Stomach (tissue), 9 donors: ENCODE results near the gene CDK9. TPM values are rescaled to one million over a fixed set of nuclear protein-coding genes. Genes with fewer than 3 reads are reported as not detected.

Source experiments
- DNase-seq, 2 donors: peaks; one replicate each; pipeline versions ENCODE4 v3.0.0 to v3.0.0-alpha.2; 2013 to 2019
- H3K27ac ChIP-seq, 5 donors: fragments of 200-600 bp in 4 of 5; sonication (generic) in 4 of 5; one replicate each; pipeline ENCODE4 v1.5.1; 2013 to 2019; ENCODE audit warnings: mild to moderate bottlenecking in 1 of 5, moderate library complexity in 1 of 5
- H3K27me3 ChIP-seq, 3 donors: fragments of 200-600 bp; sonication (generic); one replicate each; pipeline ENCODE4 v1.5.1; 2017 to 2019; ENCODE audit warnings: mixed run types in 1 of 3
- H3K36me3 ChIP-seq, 4 donors: fragments of 200-600 bp; sonication (generic); 1 replicate in 3 of 4; 2 replicates in 1 of 4; pipeline ENCODE4 v1.5.1; 2016 to 2019
- H3K4me1 ChIP-seq, 4 donors: fragments of 200-600 bp; sonication (generic); one replicate each; pipeline ENCODE4 v1.5.1; 2016 to 2019
- H3K4me3 ChIP-seq, 4 donors: fragments of 200-600 bp; sonication (generic) in 3 of 4; one replicate each; pipeline ENCODE4 v1.5.1; 2016 to 2019; ENCODE audit warnings: mild to moderate bottlenecking in 1 of 4
- H3K9me3 ChIP-seq, 4 donors: fragments of 200-600 bp; sonication (generic); one replicate each; pipeline ENCODE4 v1.5.1; 2016 to 2019
- CTCF ChIP-seq, 7 experiments: fragments of 450-650 bp in 4 of 7; fragments of 200-600 bp in 3 of 7; sonication (generic) in 3 of 7; IDR thresholded peaks; one replicate each; pipeline ENCODE4 v1.5.1; 2016 to 2019; ENCODE audit warnings: antibody characterized with exemption in 7 of 7, control low read depth in 2 of 7, mild to moderate bottlenecking in 1 of 7
- EP300 ChIP-seq: sonication (generic); formaldehyde crosslinking; IDR thresholded peaks from one replicate; pipeline ENCODE4 v1.6.1; 2017; ENCODE audit warnings: antibody characterized with exemption
- POLR2A ChIP-seq, 4 donors: fragments of 450-650 bp; IDR thresholded peaks; one replicate each; pipeline ENCODE4 v1.6.1; 2016; ENCODE audit warnings: antibody characterized with exemption in 4 of 4, control low read depth in 2 of 4, mild to moderate bottlenecking in 1 of 4, moderate library complexity in 1 of 4
- POLR2AphosphoS5 ChIP-seq, 3 donors: sonication (generic); formaldehyde crosslinking; IDR thresholded peaks; one replicate each; pipeline ENCODE4 v1.6.1; 2016; ENCODE audit warnings: antibody characterized with exemption in 3 of 3
- WGBS, 5 donors: extraction: QIAGEN DNeasy Blood & Tissue Kit in 3 of 5; methylation state at CpG; one replicate each; pipeline versions ENCODE4 v1.1.5 to v1.1.7; 2013 to 2018; 5-methylcytosine and 5-hydroxymethylcytosine counted together
- intact Hi-C: fragments of 100-400 bp; cut with DNase I; formaldehyde crosslinking; loops from one replicate; pipeline ENCODE4 v1.15.1; 2023; ENCODE audit warnings: low total_unique reads
- polyA plus RNA-seq, 3 donors: library from polyadenylated mRNA; stranded (reverse); fragments of 200-250 nt; gene quantifications; one replicate each; pipeline ENCODE4 v1.2.3, GENCODE V29; 2013
- total RNA-seq, 5 donors: library from RNA; depleted of rRNA; stranded (reverse); fragments of >200 nt; gene quantifications; one replicate each; pipeline versions ENCODE4 v1.1.0 to v1.2.3, GENCODE V29; 2014 to 2016
- donor health status: healthy with polysubstance abuse.
- donor health status: Bipolar disorder and iron deficiency.
- donor health status: healthy.

CDK9 gene
- total and polyA plus RNA-seq, 8 donors = 25.3 to 114 (median 44.1) TPM

- Histone ChIP-seq H3K9me3 (no peaks in the 10 kb centered on the region), H3K27ac (peak overlapping the region in 4 of 5 donors; percentile 61 to 82 (median 74)), H3K36me3 (peaks cover 48 to 67% (median 52%) of the 10 kb centered on the region in 4 donors), H3K4me3 (no peak overlapping the region), H3K4me1 (peaks cover 34 to 89% (median 59%) of the 10 kb centered on the region in 4 donors), H3K27me3 (no peaks in the 10 kb centered on the region)
- no peak for DNase-seq
- no peak for TF ChIP-seq POLR2A (IDR thresholded peaks at IDR 0.05)
- TF ChIP-seq EP300 = no peak
- TF ChIP-seq POLR2AphosphoS5 (IDR thresholded peaks at IDR 0.05) = no peak
- no peak for TF ChIP-seq CTCF (IDR thresholded peaks at IDR 0.05)
- 73 to 85% (median 78%) methylated on average over 7 of the region's 7 CpGs for WGBS, 5 donors
- intact Hi-C loops = no loop called here
Observed at GRCh38 chr9:127792417-127793031, 6.7 kb downstream of the CDK9 start.

- H3K4me1 ChIP-seq = peaks cover 38 to 89% (median 55%) of the 10 kb centered on the region in 4 donors
- no peak for TF ChIP-seq EP300
- peak in 1 of 3 donors; percentile 37 for TF ChIP-seq POLR2AphosphoS5 (IDR thresholded peaks at IDR 0.05)
- peak; percentile 47 to 48 for DNase-seq
- H3K27ac ChIP-seq = peak overlapping the region; percentile 28 to 82 (median 71)
- H3K4me3 ChIP-seq = no peak overlapping the region
- 37 to 57% (median 49%) methylated on average over 8 of the region's 8 CpGs for WGBS, 5 donors
- no peaks in the 10 kb centered on the region for H3K27me3 ChIP-seq
- peaks cover 42 to 61% (median 46%) of the 10 kb centered on the region in 4 donors for H3K36me3 ChIP-seq
- intact Hi-C loops = no loop called here
- H3K9me3 ChIP-seq = no peaks in the 10 kb centered on the region
Observed at GRCh38 chr9:127793093-127793708, 7.4 kb downstream of the CDK9 start.

GRCh38 chr9:127794001-127794791 is 8.4 kb downstream of the CDK9 start:
- no peak overlapping the region for H3K4me3 ChIP-seq
- H3K4me1 ChIP-seq = peaks cover 38 to 87% (median 52%) of the 10 kb centered on the region in 4 donors
- 28 to 58% (median 35%) methylated on average over 6 to 14 of the region's 14 CpGs for WGBS, 5 donors
- peak in 1 of 3 donors; percentile 14 for TF ChIP-seq POLR2AphosphoS5 (IDR thresholded peaks at IDR 0.05)
- TF ChIP-seq POLR2A (IDR thresholded peaks at IDR 0.05) = no peak
- DNase-seq = peak in 1 of 2 donors; percentile 66
- no peaks in the 10 kb centered on the region for H3K27me3 ChIP-seq
- intact Hi-C loops = no loop called here
- H3K27ac ChIP-seq = peak overlapping the region; percentile 61 to 82 (median 71)
- H3K9me3 ChIP-seq = no peaks in the 10 kb centered on the region
- H3K36me3 ChIP-seq = peaks cover 32 to 51% (median 36%) of the 10 kb centered on the region in 4 donors

GRCh38 chr9:127796225-127796813 is 10.5 kb downstream of the CDK9 start:
- 33 to 43% (median 35%) methylated on average over 8 of the region's 8 CpGs for WGBS, 5 donors
- H3K27me3 ChIP-seq = no peaks in the 10 kb centered on the region
- H3K36me3 ChIP-seq = peaks cover 10 to 30% (median 14%) of the 10 kb centered on the region in 4 donors
- peak; percentile 54 to 58 for DNase-seq
- H3K4me3 ChIP-seq = no peak overlapping the region
- intact Hi-C loops = no loop called here
- peaks cover 37 to 73% (median 48%) of the 10 kb centered on the region in 4 donors for H3K4me1 ChIP-seq
- peak overlapping the region; percentile 1 to 40 (median 26) for H3K27ac ChIP-seq
- H3K9me3 ChIP-seq = no peaks in the 10 kb centered on the region
- no peak for TF ChIP-seq CTCF (IDR thresholded peaks at IDR 0.05)
- peak in 1 of 3 donors; percentile 14 for TF ChIP-seq POLR2AphosphoS5 (IDR thresholded peaks at IDR 0.05)

GRCh38 chr9:127796852-127797370 is 11.1 kb downstream of the CDK9 start:
- H3K4me1 ChIP-seq = peaks cover 39 to 79% (median 52%) of the 10 kb centered on the region in 4 donors
- no peak overlapping the region for H3K4me3 ChIP-seq
- H3K36me3 ChIP-seq = peaks cover 5 to 24% (median 8%) of the 10 kb centered on the region in 4 donors
- TF ChIP-seq CTCF (IDR thresholded peaks at IDR 0.05) = no peak
- no peak for TF ChIP-seq POLR2A (IDR thresholded peaks at IDR 0.05)
- no peak for TF ChIP-seq EP300
- no peak for TF ChIP-seq POLR2AphosphoS5 (IDR thresholded peaks at IDR 0.05)
- DNase-seq = no peak
- intact Hi-C loops = no loop called here
- 35 to 44% (median 41%) methylated on average over 11 of the region's 11 CpGs for WGBS, 5 donors
- H3K27ac ChIP-seq = peak overlapping the region in 4 of 5 donors; percentile 1 to 40 (median 28)
- no peaks in the 10 kb centered on the region for H3K9me3 ChIP-seq
- H3K27me3 ChIP-seq = no peaks in the 10 kb centered on the region
